Upper lobe of left lung (tissue), 6 donors: ENCODE data around the gene DENND1C. TPM values are rescaled to one million over a fixed set of nuclear protein-coding genes. Genes with fewer than 3 reads are reported as not detected.
"Not testable (repeated sequence)": the region's sequence is repeated elsewhere in the genome, so short reads cannot be mapped to it uniquely, and the experiment has no call there.

Experiments used
- ATAC-seq, 2 donors: fragments of 200-7000 bp; cut with Tn5 transposase; one replicate each; pipeline ENCODE4 v1.9.1; 2022; ENCODE audit warnings: mild to moderate bottlenecking in 2 of 2, moderate library complexity in 2 of 2; ENCODE audit not compliant: low FRiP score in 2 of 2
- DNase-seq, 2 donors: peaks; one replicate each; pipeline ENCODE4 v3.0.0-alpha.2; 2019 to 2020
- H3K27ac ChIP-seq, 4 donors: fragments of 200-600 bp; sonication (generic); one replicate each; pipeline ENCODE4 v1.5.1; 2016 to 2019
- H3K27me3 ChIP-seq, 4 donors: fragments of 200-600 bp; sonication (generic); one replicate each; pipeline ENCODE4 v1.5.1; 2017 to 2019
- H3K36me3 ChIP-seq, 4 donors: fragments of 200-600 bp; sonication (generic); one replicate each; pipeline ENCODE4 v1.5.1; 2016 to 2019
- H3K4me1 ChIP-seq, 4 donors: fragments of 200-600 bp; sonication (generic); one replicate each; pipeline ENCODE4 v1.5.1; 2018 to 2019
- H3K4me3 ChIP-seq, 4 donors: fragments of 200-600 bp; sonication (generic); one replicate each; pipeline ENCODE4 v1.5.1; 2017 to 2019; ENCODE audit warnings: mild to moderate bottlenecking in 2 of 4, moderate library complexity in 1 of 4
- H3K9me3 ChIP-seq, 4 donors: fragments of 200-600 bp; sonication (generic); one replicate each; pipeline ENCODE4 v1.5.1; 2018 to 2019
- EP300 ChIP-seq, 4 donors: sonication (generic); formaldehyde crosslinking; IDR thresholded peaks; one replicate each; pipeline ENCODE4 v1.5.1; 2017; ENCODE audit warnings: antibody characterized with exemption in 4 of 4, control low read depth in 2 of 4
- POLR2A ChIP-seq, 4 donors: fragments of 450-650 bp; IDR thresholded peaks; one replicate each; pipeline ENCODE4 v1.5.1; 2016 to 2017; ENCODE audit warnings: antibody characterized with exemption in 4 of 4, mild to moderate bottlenecking in 2 of 4
- POLR2AphosphoS5 ChIP-seq, 2 donors: sonication (generic); formaldehyde crosslinking; IDR thresholded peaks; one replicate each; pipeline ENCODE4 v1.5.1; 2017; ENCODE audit warnings: antibody characterized with exemption in 2 of 2
- WGBS, 2 donors: methylation state at CpG; one replicate each; pipeline ENCODE4 v1.1.5; 2017 to 2018; 5-methylcytosine and 5-hydroxymethylcytosine counted together
- total RNA-seq, 6 donors: library from RNA; depleted of rRNA in 4 of 6; stranded (reverse); fragments of >200 nt in 4 of 6; gene quantifications; one replicate each; pipeline versions ENCODE4 v1.1.0 to v1.2.1, GENCODE V29; 2016 to 2021
- TF ChIP-seq, protein P1 (sequence below), 6 experiments: fragments of 450-650 bp in 4 of 6; fragments of 200-600 bp in 2 of 6; sonication (generic) in 2 of 6; IDR thresholded peaks; one replicate each; pipeline ENCODE4 v1.5.1; 2016 to 2019; ENCODE audit warnings: antibody characterized with exemption in 6 of 6
- donor health status: DM: no; HTN: no; CAD: no; lungs with moderate emphysema.
- donor health status: DM: no; HTN: yes; CAD: no; lungs with severe emphysema.

DENND1C gene
- total RNA-seq, 6 donors from 2014 or later, result 5.8 to 31.4 (median 12.6) TPM

DNA sequence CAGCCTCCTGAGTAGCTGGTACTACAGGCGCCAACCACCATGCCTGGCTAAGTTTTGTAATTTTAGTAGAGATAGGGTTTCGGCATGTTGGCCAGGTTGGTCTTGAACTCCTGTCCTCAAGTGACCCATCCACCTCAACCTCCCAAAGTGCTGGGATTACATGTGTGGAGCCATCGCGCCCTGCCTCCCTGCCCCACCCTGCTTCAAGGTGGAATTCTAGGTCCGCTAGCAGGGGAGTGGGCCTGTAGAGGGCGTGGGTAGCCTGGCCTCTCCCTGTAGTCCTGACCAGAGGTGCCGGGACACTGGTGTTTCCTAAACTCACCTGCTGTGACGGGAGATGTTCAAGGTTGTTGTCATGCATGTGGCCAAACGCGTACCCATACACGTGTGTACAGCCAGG is 48.4 kb downstream of the DENND1C start:
- Histone ChIP-seq H3K27ac (no peak overlapping the region), H3K36me3 (no peaks in the 10 kb centered on the region), H3K9me3 (no peaks in the 10 kb centered on the region), H3K4me1 (no peaks in the 10 kb centered on the region), H3K4me3 (no peak overlapping the region), H3K27me3 (no peaks in the 10 kb centered on the region)
- no peak for ATAC-seq
- 90 to 92% methylated on average over 7 to 10 of the region's 11 CpGs for WGBS, 2 donors
- TF ChIP-seq EP300 (IDR thresholded peaks at IDR 0.05) (no peak), POLR2A (IDR thresholded peaks at IDR 0.05) (no peak), POLR2AphosphoS5 (IDR thresholded peaks at IDR 0.05) (no peak)
- TF ChIP-seq, protein P1, sequence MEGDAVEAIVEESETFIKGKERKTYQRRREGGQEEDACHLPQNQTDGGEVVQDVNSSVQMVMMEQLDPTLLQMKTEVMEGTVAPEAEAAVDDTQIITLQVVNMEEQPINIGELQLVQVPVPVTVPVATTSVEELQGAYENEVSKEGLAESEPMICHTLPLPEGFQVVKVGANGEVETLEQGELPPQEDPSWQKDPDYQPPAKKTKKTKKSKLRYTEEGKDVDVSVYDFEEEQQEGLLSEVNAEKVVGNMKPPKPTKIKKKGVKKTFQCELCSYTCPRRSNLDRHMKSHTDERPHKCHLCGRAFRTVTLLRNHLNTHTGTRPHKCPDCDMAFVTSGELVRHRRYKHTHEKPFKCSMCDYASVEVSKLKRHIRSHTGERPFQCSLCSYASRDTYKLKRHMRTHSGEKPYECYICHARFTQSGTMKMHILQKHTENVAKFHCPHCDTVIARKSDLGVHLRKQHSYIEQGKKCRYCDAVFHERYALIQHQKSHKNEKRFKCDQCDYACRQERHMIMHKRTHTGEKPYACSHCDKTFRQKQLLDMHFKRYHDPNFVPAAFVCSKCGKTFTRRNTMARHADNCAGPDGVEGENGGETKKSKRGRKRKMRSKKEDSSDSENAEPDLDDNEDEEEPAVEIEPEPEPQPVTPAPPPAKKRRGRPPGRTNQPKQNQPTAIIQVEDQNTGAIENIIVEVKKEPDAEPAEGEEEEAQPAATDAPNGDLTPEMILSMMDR (IDR thresholded peaks at IDR 0.05), result no peak
- no peak for DNase-seq

DNA sequence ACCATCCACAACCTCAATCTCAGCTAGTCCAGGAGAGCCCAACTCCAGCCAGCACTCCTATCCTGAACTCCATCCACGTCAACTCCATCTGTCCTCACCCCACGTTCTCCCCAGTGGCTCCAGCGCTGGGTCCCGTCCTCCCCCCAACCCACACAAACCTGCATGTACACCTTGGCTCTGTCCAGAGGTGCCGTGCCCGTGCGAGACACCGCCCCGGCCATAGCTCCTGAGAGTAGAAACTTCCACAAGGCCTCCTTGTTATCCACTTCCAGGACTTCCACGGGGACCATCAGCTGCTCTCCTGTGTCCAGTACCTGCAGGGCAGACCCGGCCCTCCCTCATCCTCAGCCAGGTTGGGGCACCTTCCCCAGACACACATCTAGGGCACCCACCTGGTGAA is 49.7 kb downstream of the DENND1C start:
- WGBS, 2 donors, result 93 to 94% methylated on average over 10 to 11 of the region's 11 CpGs

DNA sequence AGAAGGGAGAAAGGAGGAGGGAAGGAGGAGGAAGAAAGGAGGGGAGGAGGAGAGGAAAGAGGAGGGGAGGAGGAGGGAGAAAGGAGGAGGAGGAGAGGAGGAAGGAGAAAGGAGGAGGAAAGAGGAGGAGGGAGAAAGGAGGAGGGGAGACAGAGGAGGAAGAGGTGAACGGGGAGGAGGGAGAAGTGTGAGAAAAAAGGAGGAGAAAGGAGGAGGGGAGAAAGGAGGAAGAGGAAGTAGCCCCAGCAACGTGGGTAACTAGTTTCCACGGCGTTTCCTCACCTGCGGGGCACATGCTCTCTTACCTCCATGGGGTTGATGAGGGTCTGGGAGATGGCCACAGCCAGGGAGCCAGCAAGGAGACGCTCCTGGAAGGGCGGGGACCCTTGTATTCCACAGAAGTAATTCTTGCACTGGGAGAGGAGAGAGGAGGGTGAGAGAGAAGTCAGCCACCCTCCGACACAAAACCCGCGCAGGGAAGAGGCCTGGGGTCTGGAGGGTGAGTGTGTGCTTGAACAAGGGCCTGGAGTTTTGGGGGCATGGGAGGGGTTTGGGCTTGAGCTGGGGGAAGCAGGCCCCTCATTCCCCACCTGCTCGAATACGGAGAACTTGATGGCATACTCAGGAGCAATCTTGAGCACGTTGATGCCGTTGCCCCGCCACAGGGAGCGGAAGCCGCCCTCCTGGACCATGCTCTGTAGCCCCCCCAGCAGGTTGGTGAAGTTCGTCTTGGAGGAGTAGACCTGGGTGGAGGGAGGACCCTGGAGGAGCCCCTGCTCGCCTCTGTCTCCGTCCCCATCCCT is 52.0 kb downstream of the DENND1C start:
- no peak overlapping the region for H3K4me3 ChIP-seq
- WGBS, 2 donors, result 60 to 62% methylated on average over 19 to 20 of the region's 20 CpGs
- no peaks in the 10 kb centered on the region for H3K27me3 ChIP-seq
- no peaks in the 10 kb centered on the region for H3K36me3 ChIP-seq
- peaks cover 0 to 8% (median 5%) of the 10 kb centered on the region in 4 donors for H3K4me1 ChIP-seq
- no peaks in the 10 kb centered on the region for H3K9me3 ChIP-seq
- TF ChIP-seq POLR2AphosphoS5 (IDR thresholded peaks at IDR 0.05) (no peak), EP300 (IDR thresholded peaks at IDR 0.05) (no peak), POLR2A (IDR thresholded peaks at IDR 0.05) (no peak)
- TF ChIP-seq, protein P1 (IDR thresholded peaks at IDR 0.05), result no peak
- H3K27ac ChIP-seq, result no peak overlapping the region
- no peak for DNase-seq
- ATAC-seq, result no peak

More for the DNA sequence above, 49.7 kb downstream of the DENND1C start:
- ATAC-seq, result peak in 1 of 2 donors; percentile 8
- no peak for TF ChIP-seq POLR2A (IDR thresholded peaks at IDR 0.05)
- TF ChIP-seq, protein P1 (IDR thresholded peaks at IDR 0.05), result no peak
- no peak for TF ChIP-seq POLR2AphosphoS5 (IDR thresholded peaks at IDR 0.05)
- TF ChIP-seq EP300 (IDR thresholded peaks at IDR 0.05), result no peak
- Histone ChIP-seq H3K9me3 (no peaks in the 10 kb centered on the region), H3K4me3 (no peak overlapping the region), H3K36me3 (no peaks in the 10 kb centered on the region), H3K27me3 (no peaks in the 10 kb centered on the region), H3K4me1 (no peaks in the 10 kb centered on the region), H3K27ac (no peak overlapping the region)
- peak in 1 of 2 donors; percentile 69 for DNase-seq

DNA sequence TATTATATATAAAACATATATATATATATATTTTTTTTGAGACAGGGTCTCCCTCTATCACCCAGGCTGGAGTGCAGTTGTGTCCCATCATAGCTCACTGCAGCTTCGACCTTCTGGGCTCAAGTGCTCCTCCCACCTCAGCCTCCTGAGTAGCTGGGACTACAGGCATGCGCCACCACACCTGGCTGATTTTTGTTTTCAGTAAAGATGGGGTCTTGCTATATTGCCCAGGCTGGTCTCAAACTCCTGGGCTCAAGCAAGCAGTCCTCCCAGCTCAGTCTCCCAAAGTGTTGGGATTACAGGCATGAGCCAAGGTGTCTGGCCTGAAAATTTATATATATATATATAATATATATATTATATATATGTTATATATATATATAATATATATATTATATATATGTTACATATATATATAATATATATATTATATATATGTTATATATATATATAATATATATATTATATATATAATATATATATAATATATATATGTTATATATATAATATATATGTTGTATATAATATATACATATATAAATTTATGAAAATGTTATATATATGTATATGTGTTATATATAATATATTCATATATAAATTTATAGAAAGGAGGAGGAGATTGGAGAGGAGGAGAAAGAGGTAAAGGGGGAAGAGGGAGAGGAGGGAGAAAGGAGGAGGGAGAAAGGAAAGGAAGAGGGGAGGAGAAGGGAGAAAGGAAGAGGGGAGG is 52.7 kb downstream of the DENND1C start:
- ATAC-seq, H3K4me3 ChIP-seq, H3K9me3 ChIP-seq, H3K27ac ChIP-seq, H3K36me3 ChIP-seq, H3K4me1 ChIP-seq, H3K27me3 ChIP-seq, DNase-seq: not testable (repeated sequence)
- 85 to 96% methylated on average over 2 of the region's 2 CpGs for WGBS, 2 donors

DNA sequence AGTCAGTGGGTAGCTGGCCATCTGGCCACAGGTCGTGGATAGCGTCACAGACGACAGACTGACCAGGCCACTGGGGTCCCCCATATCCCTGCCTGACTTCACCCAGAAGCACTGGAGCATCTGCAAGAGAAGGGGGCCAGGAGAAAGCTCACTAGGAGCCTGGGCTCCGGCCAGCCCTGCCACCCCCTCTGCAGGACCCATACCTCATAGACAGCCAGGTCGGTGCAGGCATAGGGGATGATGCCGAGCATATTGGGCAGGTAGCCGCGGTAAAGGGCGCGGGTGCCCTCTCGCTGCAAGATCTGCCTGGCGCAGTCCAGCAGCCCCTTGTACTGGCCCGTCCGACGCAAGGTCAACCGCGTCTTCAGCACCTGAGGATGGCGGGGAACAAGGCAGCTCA is 54.5 kb downstream of the DENND1C start:
- 97 to 100% methylated on average over 1 to 18 of the region's 18 CpGs for WGBS, 2 donors
- H3K36me3 ChIP-seq, result peaks cover 0 to 3% (median 1%) of the 10 kb centered on the region in 4 donors
- no peak for TF ChIP-seq POLR2A (IDR thresholded peaks at IDR 0.05)
- TF ChIP-seq POLR2AphosphoS5 (IDR thresholded peaks at IDR 0.05), result no peak
- TF ChIP-seq, protein P1 (IDR thresholded peaks at IDR 0.05), result no peak
- no peak for TF ChIP-seq EP300 (IDR thresholded peaks at IDR 0.05)
- H3K27ac ChIP-seq, result no peak overlapping the region
- ATAC-seq (no peak), DNase-seq (peak in 1 of 2 donors; percentile 77)
- H3K9me3 ChIP-seq, result no peaks in the 10 kb centered on the region
- no peak overlapping the region for H3K4me3 ChIP-seq
- H3K4me1 ChIP-seq, result peaks cover 16 to 27% (median 21%) of the 10 kb centered on the region in 4 donors
- no peaks in the 10 kb centered on the region for H3K27me3 ChIP-seq
